K562 (cell line): Measurements from ENCODE around the gene RINL. TPM values are rescaled to one million over a fixed set of nuclear protein-coding genes. Genes with fewer than 3 reads are reported as not detected.

ENCODE experiments used
- ASH1L ChIP-seq: fragments of 450-650 bp; IDR thresholded peaks from 2 replicates; pipeline ENCODE4 v1.6.1; 2018; ENCODE audit warnings: borderline replicate concordance, mild to moderate bottlenecking, low read depth; ENCODE audit not compliant: partially characterized antibody
- CBX2 ChIP-seq: fragments of 200-600 bp; sonication (generic); IDR thresholded peaks from one replicate; pipeline ENCODE4 v1.6.1; 2012; ENCODE audit warnings: mild to moderate bottlenecking, low read length, inconsistent platforms; ENCODE audit not compliant: insufficient read depth, poor library complexity, severe bottlenecking
- FOSL1 ChIP-seq: fragments of 200-800 bp; sonication (Bioruptor generic); conservative IDR thresholded peaks from 2 replicates; pipeline ENCODE4 v1.6.1; 2016; ENCODE audit warnings: missing genetic modification characterization, missing compliant biosample characterization
- FOXK1 ChIP-seq: sonication (generic); formaldehyde crosslinking; IDR thresholded peaks from 2 replicates; pipeline ENCODE4 v1.8.0; 2022; ENCODE audit warnings: missing genetic modification reagents, mild to moderate bottlenecking, borderline replicate concordance
- FOXP4 ChIP-seq: sonication (generic); formaldehyde crosslinking; IDR thresholded peaks from 2 replicates; pipeline ENCODE4 v1.8.0; 2022; ENCODE audit warnings: mild to moderate bottlenecking, missing genetic modification reagents, borderline replicate concordance
- HMGN3 ChIP-seq: IDR thresholded peaks from 2 replicates; pipeline ENCODE4 v1.6.1; 2011; ENCODE audit warnings: borderline replicate concordance, low read depth, mild to moderate bottlenecking, mixed read lengths, low read length; ENCODE audit not compliant: insufficient read length; ENCODE audit errors: extremely low read depth
- LCOR ChIP-seq: sonication (generic); formaldehyde crosslinking; IDR thresholded peaks from 2 replicates; pipeline ENCODE4 v1.8.0; 2022; ENCODE audit warnings: mild to moderate bottlenecking, missing genetic modification reagents
- SMAD1 ChIP-seq: fragments of 150-350 bp; IDR thresholded peaks from 2 replicates; pipeline ENCODE4 v1.6.1; 2014; ENCODE audit warnings: low read length, low read depth; ENCODE audit not compliant: partially characterized antibody
- SMAD4 ChIP-seq: fragments of 250-450 bp; sonication (Bioruptor Pico); conservative IDR thresholded peaks from 2 replicates; pipeline ENCODE4 v1.8.0; 2021; ENCODE audit warnings: inconsistent platforms, mild to moderate bottlenecking, moderate library complexity
- SPI1 ChIP-seq: IDR thresholded peaks from 2 replicates; pipeline ENCODE4 v1.6.1; 2011; ENCODE audit warnings: low read depth, low read length, control low read depth, borderline replicate concordance
- SRSF3 ChIP-seq: fragments of 200-400 bp; formaldehyde crosslinking; IDR thresholded peaks from 2 replicates; pipeline ENCODE4 v1.6.1; 2016; ENCODE audit warnings: mild to moderate bottlenecking, low read length, moderate library complexity; ENCODE audit not compliant: insufficient read depth
- TAL1 ChIP-seq: fragments of 450-650 bp; IDR thresholded peaks from 2 replicates; pipeline ENCODE4 v1.6.1; 2016; ENCODE audit warnings: mild to moderate bottlenecking
- TFE3 ChIP-seq: fragments of 450-650 bp; formaldehyde crosslinking; IDR thresholded peaks from 2 replicates; pipeline ENCODE4 v1.4.0; 2020; ENCODE audit warnings: mild to moderate bottlenecking, mixed read lengths
- ZC3H8 ChIP-seq: fragments of 450-650 bp; IDR thresholded peaks from 2 replicates; pipeline ENCODE4 v1.6.1; 2017
- ZFP30 ChIP-seq: fragments of 250-450 bp; sonication (Bioruptor Pico); IDR thresholded peaks from 2 replicates; pipeline ENCODE4 v1.8.0; 2022; ENCODE audit warnings: moderate library complexity, mild to moderate bottlenecking, inconsistent platforms, borderline replicate concordance
- ZNF165 ChIP-seq: fragments of 250-450 bp; sonication (Bioruptor Pico); IDR thresholded peaks from 2 replicates; pipeline ENCODE4 v1.4.0; 2020; ENCODE audit warnings: borderline replicate concordance
- ZNF354B ChIP-seq: fragments of 250-450 bp; sonication (Bioruptor Pico); IDR thresholded peaks from 2 replicates; pipeline ENCODE4 v1.4.0; 2020
- ZNF41 ChIP-seq: fragments of 250-450 bp; sonication (Bioruptor Pico); conservative IDR thresholded peaks from 2 replicates; pipeline ENCODE4 v1.4.0; 2020; ENCODE audit warnings: mild to moderate bottlenecking
- ZNF449 ChIP-seq: fragments of 250-450 bp; sonication (Bioruptor Pico); IDR thresholded peaks from 2 replicates; pipeline ENCODE4 v1.8.0; 2022; ENCODE audit warnings: moderate library complexity, mild to moderate bottlenecking, inconsistent platforms
- ZNF699 ChIP-seq: fragments of 250-450 bp; sonication (Bioruptor Pico); IDR thresholded peaks from 2 replicates; pipeline ENCODE4 v1.8.0; 2021; ENCODE audit warnings: mild to moderate bottlenecking, moderate library complexity; ENCODE audit not compliant: insufficient replicate concordance
- polyA plus RNA-seq, 8 experiments: library from polyadenylated mRNA; depleted of rRNA in 4 of 8; stranded (reverse) in 5 of 8; unstranded in 3 of 8; fragments of >200 nt; fragmentation: Nextera tagmentation in 2 of 8; fragmentation: Illumina TruSeq in 1 of 8; extraction: Ambion mirVana in 2 of 8; extraction: Trizol in 1 of 8; gene quantifications; 2 replicates each; pipeline versions ENCODE4 v1.2.1 to v1.2.3, GENCODE V29; 2011 to 2014; ENCODE audit warnings: inconsistent platforms in 1 of 8, missing spikeins in 1 of 8
- total RNA-seq, 7 experiments: library from RNA; depleted of rRNA in 6 of 7; stranded (reverse); fragments of >200 nt in 6 of 7; fragmentation: Illumina TruSeq in 2 of 7; extraction: Trizol in 2 of 7; gene quantifications; 2 replicates each; pipeline versions ENCODE4 v1.2.1 to v1.2.3, GENCODE V29; 2011 to 2021; ENCODE audit warnings: low replicate concordance in 1 of 7

Gene RINL
- total and polyA plus RNA-seq, 9 of the 15 experiments (the other 6 are each of a cell fraction or from before 2014, with no cell fraction given) = 0.82 to 10.9 (median 4.9) TPM

GRCh38 chr19:38819231-38819920, 58.7 kb downstream of the RINL start (continued):
- peak; percentile 92 for TF ChIP-seq SMAD4 (CRISPR knock-in tag)
- no peak for TF ChIP-seq ZNF699 (CRISPR knock-in tag)
- TF ChIP-seq SRSF3 = no peak
- TF ChIP-seq ZNF354B = no peak
- TF ChIP-seq TFE3 (CRISPR knock-in tag) = no peak
- TF ChIP-seq FOXP4 (CRISPR knock-in tag) = no peak
- TF ChIP-seq ZNF449 = no peak
- TF ChIP-seq ASH1L = no peak
- TF ChIP-seq TAL1 = peak; percentile 59
- TF ChIP-seq CBX2 = no peak
- TF ChIP-seq SMAD1 = no peak
- TF ChIP-seq FOXK1 = no peak
- TF ChIP-seq HMGN3 = no peak
- no peak for TF ChIP-seq SPI1
- TF ChIP-seq FOSL1 (tag) = 0 out of 2 replicates have a peak, but pooled peaks have one; percentile 9
- no peak for TF ChIP-seq ZNF41
- no peak for TF ChIP-seq ZNF165 (CRISPR knock-in tag)
- peak; percentile 30; the same call in 1 of the 2 replicates for TF ChIP-seq LCOR (CRISPR knock-in tag)
- TF ChIP-seq ZFP30 = no peak
- TF ChIP-seq ZC3H8 = no peak
